ENCODE measurements around the gene FTO.

- TF ChIP-seq KAT7 (CRISPR knock-in tag; IDR thresholded peaks at IDR 0.05; ENCODE audit: borderline replicate concordance) (no peak), NR1H2 (CRISPR knock-in tag; IDR thresholded peaks at IDR 0.05) (no peak), CTCF (IDR thresholded peaks at IDR 0.05) (no peak), AFF4 (CRISPR knock-in tag; IDR thresholded peaks at IDR 0.05; ENCODE audit: borderline replicate concordance) (no peak), MAX (CRISPR knock-in tag; IDR thresholded peaks at IDR 0.05) (no peak), NFYB (CRISPR knock-in tag; conservative IDR thresholded peaks at IDR 0.05; ENCODE audit: low read depth) (no peak), ZNF263 (CRISPR knock-in tag; IDR thresholded peaks at IDR 0.05; ENCODE audit: low read depth) (no peak), ATF3 (CRISPR knock-in tag; conservative IDR thresholded peaks at IDR 0.05) (no peak), JUN (CRISPR knock-in tag; IDR thresholded peaks at IDR 0.05) (no peak), IRF1 (CRISPR knock-in tag; IDR thresholded peaks at IDR 0.05) (no peak), ETV6 (CRISPR knock-in tag; IDR thresholded peaks at IDR 0.05) (no peak)
These were observed 295.9 kb downstream of the FTO start for GRCh38 chr16:53999841-54000240.
